Gastrocnemius medialis (tissue), 4 donors: ENCODE measurements around the gene TBCA. TPM values are rescaled to one million over a fixed set of nuclear protein-coding genes. Genes with fewer than 3 reads are reported as not detected.
"Not testable (repeated sequence)": the region's sequence is repeated elsewhere in the genome, so short reads cannot be mapped to it uniquely, and the experiment has no call there.

Source experiments
- ATAC-seq, 2 donors: fragments of 150-250 bp; one replicate each; pipeline ENCODE4 v1.9.1; 2016
- DNase-seq, 2 donors: peaks; one replicate each; pipeline ENCODE4 v3.0.0-alpha.2; 2019
- H3K27ac ChIP-seq, 4 donors: fragments of 200-600 bp; sonication (generic); 1 replicate in 1 of 4; 2 replicates in 3 of 4; pipeline ENCODE4 v1.5.1; 2016 to 2018; ENCODE audit warnings: mild to moderate bottlenecking in 2 of 4, moderate library complexity in 1 of 4
- H3K27me3 ChIP-seq, 3 donors: fragments of 200-600 bp; sonication (generic) in 2 of 3; 1 replicate in 1 of 3; 2 replicates in 2 of 3; pipeline versions ENCODE4 v1.5.1 to v1.6.0; 2016 to 2019; ENCODE audit warnings: mild to moderate bottlenecking in 1 of 3, moderate library complexity in 1 of 3
- H3K36me3 ChIP-seq, 2 donors: fragments of 200-600 bp; sonication (generic) in 1 of 2; one replicate each; pipeline ENCODE4 v1.5.1; 2017 to 2018
- H3K4me1 ChIP-seq, 2 donors: fragments of 200-600 bp; sonication (generic) in 1 of 2; one replicate each; pipeline ENCODE4 v1.5.1; 2016 to 2017; ENCODE audit warnings: mild to moderate bottlenecking in 2 of 2
- H3K4me3 ChIP-seq, 4 donors: fragments of 200-600 bp; sonication (generic) in 3 of 4; 1 replicate in 1 of 4; 2 replicates in 3 of 4; pipeline ENCODE4 v1.5.1; 2016 to 2019; ENCODE audit warnings: mild to moderate bottlenecking in 2 of 4
- H3K9me3 ChIP-seq, 3 donors: fragments of 200-600 bp; sonication (generic) in 2 of 3; 1 replicate in 1 of 3; 2 replicates in 2 of 3; pipeline ENCODE4 v1.5.1; 2016 to 2019
- CTCF ChIP-seq, 5 experiments: fragments of 450-650 bp in 3 of 5; fragments of 200-600 bp in 2 of 5; sonication (generic) in 2 of 5; IDR thresholded peaks in 4 of 5; conservative IDR thresholded peaks in 1 of 5; 1 replicate in 4 of 5; 2 replicates in 1 of 5; pipeline ENCODE4 v1.5.1; 2016 to 2019; ENCODE audit warnings: antibody characterized with exemption in 5 of 5, mild to moderate bottlenecking in 3 of 5, moderate library complexity in 3 of 5
- POLR2A ChIP-seq, 2 donors: fragments of 450-650 bp; IDR thresholded peaks; one replicate each; pipeline ENCODE4 v1.6.1; 2017; ENCODE audit warnings: antibody characterized with exemption in 2 of 2, mild to moderate bottlenecking in 2 of 2, moderate library complexity in 2 of 2
- in situ Hi-C, 4 donors: fragments of 200-750 bp; cut with MboI; loops; one replicate each; pipeline versions ENCODE4 v1.15.0 to v1.8.0; 2017; ENCODE audit warnings: low sequenced_read_pairs in 4 of 4
- intact Hi-C: fragments of 100-400 bp; cut with DNase I; formaldehyde crosslinking; loops from one replicate; pipeline ENCODE4 v1.15.1; 2023; ENCODE audit warnings: low total_unique reads
- total RNA-seq, 4 donors: library from RNA; depleted of rRNA; stranded (reverse); fragments of >200 nt; gene quantifications; one replicate each; pipeline versions ENCODE4 v1.1.0 to v1.2.3, GENCODE V29; 2016

Gene TBCA
- total RNA-seq, 4 donors from 2014 or later: 63.7 to 106 (median 88.1) TPM

- Histone ChIP-seq H3K27ac (no peak overlapping the region), H3K4me3 (no peak overlapping the region), H3K9me3 (no peaks in the 10 kb centered on the region), H3K27me3 (no peaks in the 10 kb centered on the region), H3K36me3 (peaks cover 7 to 29% of the 10 kb centered on the region in 2 donors), H3K4me1 (peaks cover 4 to 12% of the 10 kb centered on the region in 2 donors)
- intact Hi-C loops (no loop called here), in situ Hi-C loops (no loop called here)
- TF ChIP-seq POLR2A (IDR thresholded peaks at IDR 0.05) (no peak), CTCF (IDR thresholded peaks at IDR 0.05 in 4 of 5, conservative IDR thresholded peaks at IDR 0.05 in 1 of 5) (no peak)
- ATAC-seq: no peak
- DNase-seq: no peak
Observed at GRCh38 chr5:77709993-77710685, 66.0 kb downstream of the TBCA start.

GRCh38 chr5:77709340-77709739, 66.8 kb downstream of the TBCA start:
- in situ Hi-C loops (no loop called here), intact Hi-C loops (no loop called here)
- peaks cover 11 to 36% of the 10 kb centered on the region in 2 donors for H3K36me3 ChIP-seq
- no peaks in the 10 kb centered on the region for H3K27me3 ChIP-seq
- TF ChIP-seq CTCF (IDR thresholded peaks at IDR 0.05 in 4 of 5, conservative IDR thresholded peaks at IDR 0.05 in 1 of 5): no peak
- TF ChIP-seq POLR2A (IDR thresholded peaks at IDR 0.05): no peak
- DNase-seq: no peak
- no peak overlapping the region for H3K4me3 ChIP-seq
- no peak for ATAC-seq
- H3K9me3 ChIP-seq: no peaks in the 10 kb centered on the region
- no peak overlapping the region for H3K27ac ChIP-seq
- H3K4me1 ChIP-seq: peaks cover 4 to 20% of the 10 kb centered on the region in 2 donors

- no peak for ATAC-seq
- Histone ChIP-seq H3K4me3 (no peak overlapping the region), H3K27ac (no peak overlapping the region), H3K9me3 (no peaks in the 10 kb centered on the region), H3K27me3 (no peaks in the 10 kb centered on the region), H3K4me1 (peaks cover 4 to 24% of the 10 kb centered on the region in 2 donors), H3K36me3 (peaks cover 11 to 50% of the 10 kb centered on the region in 2 donors)
- no peak for TF ChIP-seq POLR2A (IDR thresholded peaks at IDR 0.05)
- no peak for TF ChIP-seq CTCF (IDR thresholded peaks at IDR 0.05 in 4 of 5, conservative IDR thresholded peaks at IDR 0.05 in 1 of 5)
- in situ Hi-C loops (no loop called here), intact Hi-C loops (no loop called here)
- DNase-seq: no peak
Observed at GRCh38 chr5:77707791-77708190, 68.3 kb downstream of the TBCA start.

GRCh38 chr5:77699569-77699968, 76.6 kb downstream of the TBCA start:
- ATAC-seq, intact Hi-C loops, H3K27ac ChIP-seq, H3K4me1 ChIP-seq, in situ Hi-C loops, H3K27me3 ChIP-seq, H3K9me3 ChIP-seq, DNase-seq, H3K4me3 ChIP-seq: not testable (repeated sequence)
- peaks cover 0 to 23% of the 10 kb centered on the region in 2 donors for H3K36me3 ChIP-seq

GRCh38 chr5:77698920-77699319, 77.2 kb downstream of the TBCA start:
- Histone ChIP-seq H3K27me3 (no peaks in the 10 kb centered on the region), H3K36me3 (peaks cover 0 to 17% of the 10 kb centered on the region in 2 donors), H3K27ac (no peak overlapping the region), H3K9me3 (no peaks in the 10 kb centered on the region), H3K4me3 (no peak overlapping the region), H3K4me1 (peaks cover 0 to 4% of the 10 kb centered on the region in 2 donors)
- ATAC-seq (no peak), DNase-seq (no peak)
- intact Hi-C loops (no loop called here), in situ Hi-C loops (no loop called here)
- TF ChIP-seq POLR2A (IDR thresholded peaks at IDR 0.05) (no peak), CTCF (IDR thresholded peaks at IDR 0.05 in 4 of 5, conservative IDR thresholded peaks at IDR 0.05 in 1 of 5) (no peak)
